Smooth muscle cell of the pulmonary artery (primary cell): ENCODE results near the gene ZNF614. TPM values are rescaled to one million over a fixed set of nuclear protein-coding genes. Genes with fewer than 3 reads are reported as not detected.

Source experiments
- total RNA-seq: library from RNA; depleted of rRNA; stranded (reverse); fragments of >200 nt; gene quantifications from 2 replicates; pipeline ENCODE4 v1.2.3, GENCODE V29; 2014

Gene ZNF614
- 9.1 and 10.6 TPM in 2 replicates for total RNA-seq

DNA sequence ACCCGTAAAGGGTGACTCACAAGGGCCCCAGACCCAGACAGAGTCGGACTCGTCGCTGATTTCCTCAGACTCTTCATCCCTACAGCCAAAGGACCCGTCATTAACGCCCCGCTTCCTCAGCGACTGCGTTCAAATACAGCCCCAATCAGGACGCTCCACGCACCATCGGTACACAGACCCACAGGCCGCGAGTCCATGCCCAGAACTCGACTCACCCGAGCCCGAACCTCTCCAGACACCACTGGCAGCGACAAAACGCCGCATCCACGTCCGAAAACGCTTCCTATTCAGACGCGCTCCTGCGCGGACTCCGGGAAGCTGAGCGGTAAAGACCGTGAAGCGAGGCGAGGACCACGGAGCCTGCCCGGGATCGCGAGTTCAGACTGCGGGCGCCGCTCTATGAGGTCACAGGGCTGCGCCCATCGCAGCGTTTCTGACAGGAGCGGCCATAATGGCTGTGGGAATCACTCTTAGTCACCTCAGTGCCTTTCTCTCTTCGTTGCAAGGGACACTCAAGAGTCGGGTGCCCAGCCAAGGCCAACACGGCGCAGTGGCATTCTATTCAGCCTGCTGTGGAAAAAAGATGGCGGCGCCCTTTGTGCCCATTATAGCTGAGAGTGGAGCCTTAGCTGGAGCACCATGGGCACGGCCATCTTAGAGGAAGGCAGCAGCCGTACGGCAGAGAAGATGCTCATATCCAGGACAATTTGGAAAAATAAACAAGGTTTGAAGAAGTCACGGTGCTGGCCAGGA is at the start of gene ZNF614:
TSS of gene ZNF614 (minus strand) at position 353 of the 753 bp plus-strand sequence. CDS start 2,634 bp downstream, outside the sequence.

DNA sequence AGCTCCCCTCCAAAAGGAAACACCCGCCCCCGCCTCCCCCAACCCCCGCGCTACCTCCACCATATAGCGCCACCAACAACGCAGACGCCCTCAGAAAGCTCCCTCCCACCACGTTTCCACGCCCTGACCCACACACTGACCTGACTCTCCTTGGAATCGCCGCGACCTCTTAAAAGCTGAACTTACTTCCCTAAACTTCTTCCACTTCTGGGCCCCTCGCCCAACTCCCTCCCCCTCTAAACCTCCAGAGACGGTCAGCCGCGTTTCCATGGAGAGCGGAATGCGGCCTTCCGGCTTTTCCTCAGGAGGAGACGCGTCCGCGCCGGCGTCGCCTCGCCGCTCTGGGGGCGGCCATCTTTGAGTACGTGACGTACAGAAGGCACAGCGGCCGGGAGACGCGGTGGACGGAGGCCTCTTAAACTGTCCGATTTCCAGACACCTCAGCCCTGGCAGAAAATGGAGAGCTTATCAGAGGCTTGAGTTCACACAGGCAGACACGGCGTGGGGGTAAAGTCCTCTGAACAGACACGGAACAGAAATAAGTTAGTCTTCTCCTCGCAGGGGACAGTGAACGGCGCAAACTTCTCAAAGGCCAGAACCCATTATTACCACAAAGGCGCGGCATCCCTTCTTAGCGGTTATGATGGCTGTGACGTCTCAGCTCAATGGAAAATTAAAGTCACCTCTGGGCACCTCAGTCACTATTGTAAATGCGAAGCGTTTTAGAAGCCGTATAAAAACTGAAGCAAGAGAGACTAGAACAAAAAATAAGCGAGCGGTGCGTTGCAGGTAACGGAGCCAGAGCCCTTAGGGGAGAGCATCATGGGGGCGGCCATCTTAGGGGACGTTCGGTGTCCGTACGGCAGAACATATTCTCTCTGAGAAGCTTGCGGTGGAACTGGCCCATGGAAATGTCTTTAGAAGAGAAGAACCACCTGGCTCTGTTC is 20.6 kb upstream of the ZNF614 start, which contains the start of gene ZNF432:
TSS of gene ZNF432 (minus strand) at position 284 of the 947 bp plus-strand sequence. CDS start 1,970 bp downstream, outside the sequence.

DNA sequence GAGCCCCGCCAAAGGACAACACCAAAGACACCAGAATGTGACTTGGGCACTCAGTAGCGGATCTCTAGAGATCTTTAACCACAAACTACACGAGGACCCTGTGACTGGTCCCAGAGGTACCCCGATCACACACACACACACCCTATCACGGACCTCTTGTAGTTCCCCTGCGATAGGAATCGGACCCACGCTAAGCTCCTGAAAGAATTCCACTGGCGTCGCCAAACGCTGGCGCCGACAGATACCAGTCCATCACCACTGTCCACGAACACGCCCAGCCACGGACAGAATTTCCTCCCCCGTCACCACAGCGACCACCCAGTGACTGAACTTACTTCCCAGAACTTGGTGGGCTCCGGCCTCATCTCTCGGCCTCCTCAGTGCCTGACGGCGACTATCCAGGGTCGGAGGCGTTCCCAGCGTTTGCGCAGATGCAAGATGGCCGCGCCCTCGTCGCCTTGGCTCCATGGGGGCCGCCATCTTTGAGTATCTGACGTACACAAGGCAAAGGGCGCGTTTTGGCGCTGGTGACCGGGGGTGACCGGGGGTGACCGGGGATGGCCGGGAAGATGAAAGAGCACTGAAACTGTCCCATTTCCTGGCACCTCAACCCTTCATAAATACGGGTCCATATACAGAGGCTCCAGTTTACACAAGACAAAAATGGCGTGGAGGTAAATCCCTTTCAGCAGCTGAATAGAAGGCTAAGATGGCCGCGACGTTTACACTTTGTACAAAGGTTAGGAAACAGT is 20.2 kb downstream of the ZNF614 start, which contains the start of gene ZNF615:
TSS of gene ZNF615 (minus strand) at position 406 of the 752 bp plus-strand sequence. CDS start 4,500 bp downstream, outside the sequence.

DNA sequence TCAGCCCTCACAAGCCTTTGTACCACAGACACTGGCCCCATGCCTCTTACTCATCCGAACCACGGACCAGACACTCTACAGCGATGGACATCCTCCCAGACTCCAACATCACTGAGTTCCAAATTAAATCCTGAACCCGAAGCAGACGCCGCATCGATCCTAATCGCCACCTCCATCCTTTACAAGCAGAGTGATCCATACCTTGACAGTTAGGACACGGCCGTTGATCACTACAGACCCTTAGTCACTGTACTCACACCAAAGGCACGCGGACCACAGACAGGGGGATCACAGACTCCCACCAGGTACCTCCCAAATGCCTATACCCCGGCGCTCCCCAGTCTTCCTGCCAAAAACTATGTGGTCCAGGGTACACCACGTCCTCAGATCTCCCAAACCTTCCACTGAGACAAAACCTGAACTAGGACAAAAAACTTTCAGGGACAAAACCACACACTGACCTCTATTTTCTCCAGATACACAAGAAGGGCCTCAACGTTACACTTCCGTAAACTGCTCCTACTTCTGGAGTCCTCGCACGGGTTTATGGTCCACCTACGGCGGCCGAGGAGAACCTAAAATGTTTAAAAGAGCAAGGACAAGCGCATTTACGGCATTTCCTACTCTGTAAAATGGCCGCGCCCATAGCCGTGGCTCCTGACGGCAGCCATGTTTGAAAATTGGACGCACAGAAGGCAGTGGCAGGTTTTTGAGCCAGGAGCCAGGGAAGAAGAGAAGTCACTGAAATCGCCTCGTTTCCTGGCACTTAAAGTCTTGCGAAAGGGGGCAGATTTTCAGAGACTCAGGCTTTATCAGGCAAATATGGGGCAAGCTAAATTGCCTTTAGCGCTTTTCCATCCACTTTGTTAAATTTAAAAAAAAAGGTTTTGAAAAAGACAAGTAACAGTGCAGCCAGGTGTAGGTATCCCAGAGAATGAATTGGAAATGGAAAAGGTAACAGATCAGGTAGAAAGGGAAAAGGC is 41.6 kb downstream of the ZNF614 start, which contains the start of gene ZNF350:
TSS of gene ZNF350 (minus strand) at position 532 of the 983 bp plus-strand sequence. CDS start 12,480 bp downstream, outside the sequence.

Other genes with a start within 250 kb of the ZNF614 start
- gene FPR3, start 233.2 kb downstream of the ZNF614 start, total RNA-seq = 0.07 and 0.17 TPM in 2 replicates
- 7.6 and 8.3 TPM in 2 replicates for gene ZNF577, start 140.4 kb downstream of the ZNF614 start, total RNA-seq
- gene ZNF649, start 123.4 kb downstream of the ZNF614 start, total RNA-seq = 4.7 and 5.4 TPM in 2 replicates
- 5.7 and 7.6 TPM in 2 replicates for gene ZNF613, start 100.9 kb downstream of the ZNF614 start, total RNA-seq
- gene ZNF350, start 41.5 kb downstream of the ZNF614 start, total RNA-seq = 8.3 and 10.7 TPM in 2 replicates
- gene ZNF615, start 20.2 kb downstream of the ZNF614 start, total RNA-seq = 10.3 and 17.2 TPM in 2 replicates
- 9.3 and 12.9 TPM in 2 replicates for gene ZNF432, start 20.5 kb upstream of the ZNF614 start, total RNA-seq
- 22.6 and 23.6 TPM in 2 replicates for gene ZNF841, start 67.4 kb upstream of the ZNF614 start, total RNA-seq
- gene ZNF616, start 111.6 kb upstream of the ZNF614 start, total RNA-seq = 11.3 and 13.2 TPM in 2 replicates
- gene ZNF836, start 143.2 kb upstream of the ZNF614 start, total RNA-seq = 7.6 and 11.1 TPM in 2 replicates
- 238 and 278 TPM in 2 replicates for gene PPP2R1A, start 161.7 kb upstream of the ZNF614 start, total RNA-seq
- gene ZNF766, start 241.2 kb upstream of the ZNF614 start, total RNA-seq = 13.2 and 15.4 TPM in 2 replicates